MM.1S (cell line): ENCODE measurements around the gene LGALS9.

Experiments used
- DNase-seq: peaks from one replicate; pipeline ENCODE4 v3.0.0-alpha.2; 2015
- H2AFZ ChIP-seq: fragments of 300-600 bp; sonication (generic); 2 replicates; pipeline ENCODE4 v1.6.0; 2016; ENCODE audit warnings: antibody characterized with exemption, low read length
- H3F3A ChIP-seq: fragments of 300-600 bp; sonication (generic); 2 replicates; pipeline ENCODE4 v1.6.1; 2016; ENCODE audit warnings: mild to moderate bottlenecking, antibody characterized with exemption, low read length, moderate library complexity, mixed read lengths; ENCODE audit not compliant: insufficient read depth
- H3K27ac ChIP-seq: fragments of 300-600 bp; sonication (generic); 2 replicates; pipeline ENCODE4 v1.5.1; 2016; ENCODE audit warnings: mild to moderate bottlenecking, low read length
- H3K27me3 ChIP-seq: fragments of 300-600 bp; sonication (generic); replicated peaks from 2 replicates; pipeline ENCODE4 v1.6.0; 2016; ENCODE audit warnings: low read length; ENCODE audit not compliant: insufficient read depth
- H3K36me3 ChIP-seq: fragments of 300-600 bp; sonication (generic); replicated peaks from 2 replicates; pipeline ENCODE4 v1.6.1; 2016; ENCODE audit warnings: mild to moderate bottlenecking, low read length, mixed read lengths; ENCODE audit not compliant: insufficient read depth
- H3K4me1 ChIP-seq: fragments of 300-600 bp; sonication (generic); 2 replicates; pipeline ENCODE4 v1.6.1; 2016; ENCODE audit warnings: low read length, mixed read lengths
- H3K4me2 ChIP-seq: fragments of 300-600 bp; sonication (generic); 2 replicates; pipeline ENCODE4 v1.6.0; 2016; ENCODE audit warnings: low read depth, low read length
- H3K4me3 ChIP-seq: fragments of 300-600 bp; sonication (generic); 2 replicates; pipeline ENCODE4 v1.5.1; 2016; ENCODE audit warnings: low read length, mixed read lengths
- H3K79me2 ChIP-seq: fragments of 300-600 bp; sonication (generic); 2 replicates; pipeline ENCODE4 v1.6.1; 2016; ENCODE audit warnings: mixed run types, low read length, mixed read lengths
- H3K9ac ChIP-seq: fragments of 300-600 bp; sonication (generic); 2 replicates; pipeline ENCODE4 v1.6.1; 2016; ENCODE audit warnings: low read length, mixed read lengths
- H3K9me2 ChIP-seq: fragments of 300-600 bp; sonication (generic); replicated peaks from 2 replicates; pipeline ENCODE4 v1.6.1; 2016; ENCODE audit warnings: mild to moderate bottlenecking, low read length, mixed read lengths; ENCODE audit not compliant: insufficient read depth
- H3K9me3 ChIP-seq: fragments of 300-600 bp; sonication (generic); replicated peaks from 2 replicates; pipeline ENCODE4 v1.6.1; 2016; ENCODE audit warnings: mild to moderate bottlenecking, low read length, mixed read lengths; ENCODE audit not compliant: insufficient read depth
- H4K20me1 ChIP-seq: fragments of 300-600 bp; sonication (generic); 2 replicates; pipeline ENCODE4 v1.6.1; 2016; ENCODE audit warnings: mild to moderate bottlenecking, low read length, moderate library complexity, mixed read lengths; ENCODE audit not compliant: insufficient read depth
- EZH2 ChIP-seq: fragments of 300-600 bp; sonication (generic); optimal IDR thresholded peaks from 2 replicates; pipeline ENCODE3; 2017; ENCODE audit warnings: low read depth, mild to moderate bottlenecking, antibody characterized with exemption, low read length, mixed read lengths
- EZH2phosphoT487 ChIP-seq: fragments of 300-600 bp; sonication (generic); IDR thresholded peaks from 2 replicates; pipeline ENCODE4 v1.6.1; 2018; ENCODE audit warnings: antibody characterized with exemption, low read length
- TF ChIP-seq, protein P1 (sequence below): fragments of 300-600 bp; sonication (generic); IDR thresholded peaks from 2 replicates; pipeline ENCODE4 v1.5.1; 2016; ENCODE audit warnings: antibody characterized with exemption, low read length, mixed read lengths

LGALS9 gene

DNA sequence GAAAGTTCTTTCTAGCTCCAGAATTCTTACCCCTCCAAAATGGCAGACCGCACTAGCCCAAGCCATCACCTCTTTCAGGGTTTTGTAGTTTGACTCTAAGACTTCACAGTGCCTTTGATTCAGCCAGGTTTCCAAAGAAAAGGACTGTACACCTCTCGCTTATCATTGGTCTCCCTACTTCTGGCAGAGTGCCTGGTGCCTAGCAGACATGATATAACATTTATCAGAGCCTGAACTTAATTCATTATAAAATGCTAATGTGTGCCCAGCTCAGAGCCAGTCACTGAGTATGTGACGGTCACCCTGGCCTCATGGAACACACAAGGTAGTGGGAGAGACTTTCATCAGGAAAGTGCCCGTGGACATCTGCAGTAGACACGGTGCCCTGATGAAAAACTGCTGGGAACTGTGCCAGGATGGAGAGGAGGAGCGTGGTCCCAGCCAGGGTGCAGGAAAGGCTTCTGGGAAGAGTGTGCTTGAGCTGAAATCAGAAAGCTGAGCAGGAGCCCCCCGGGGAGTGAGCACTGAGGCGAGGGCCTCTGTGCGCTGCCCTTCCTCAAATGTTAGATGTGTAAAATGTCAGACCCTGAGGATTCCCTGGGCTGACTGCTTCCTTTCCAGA is 34.3 kb upstream of the LGALS9 start:
- H3K4me3 ChIP-seq, result no peak overlapping the region
- no peaks in the 10 kb centered on the region for H3F3A ChIP-seq
- no peaks in the 10 kb centered on the region for H3K4me1 ChIP-seq
- no peaks in the 10 kb centered on the region for H3K79me2 ChIP-seq
- no peak overlapping the region for H3K9ac ChIP-seq
- H2AFZ ChIP-seq, result no peak overlapping the region
- DNase-seq, result no peak
- no peaks in the 10 kb centered on the region for H3K27me3 ChIP-seq
- H3K9me3 ChIP-seq, result no peaks in the 10 kb centered on the region
- TF ChIP-seq, protein P1, sequence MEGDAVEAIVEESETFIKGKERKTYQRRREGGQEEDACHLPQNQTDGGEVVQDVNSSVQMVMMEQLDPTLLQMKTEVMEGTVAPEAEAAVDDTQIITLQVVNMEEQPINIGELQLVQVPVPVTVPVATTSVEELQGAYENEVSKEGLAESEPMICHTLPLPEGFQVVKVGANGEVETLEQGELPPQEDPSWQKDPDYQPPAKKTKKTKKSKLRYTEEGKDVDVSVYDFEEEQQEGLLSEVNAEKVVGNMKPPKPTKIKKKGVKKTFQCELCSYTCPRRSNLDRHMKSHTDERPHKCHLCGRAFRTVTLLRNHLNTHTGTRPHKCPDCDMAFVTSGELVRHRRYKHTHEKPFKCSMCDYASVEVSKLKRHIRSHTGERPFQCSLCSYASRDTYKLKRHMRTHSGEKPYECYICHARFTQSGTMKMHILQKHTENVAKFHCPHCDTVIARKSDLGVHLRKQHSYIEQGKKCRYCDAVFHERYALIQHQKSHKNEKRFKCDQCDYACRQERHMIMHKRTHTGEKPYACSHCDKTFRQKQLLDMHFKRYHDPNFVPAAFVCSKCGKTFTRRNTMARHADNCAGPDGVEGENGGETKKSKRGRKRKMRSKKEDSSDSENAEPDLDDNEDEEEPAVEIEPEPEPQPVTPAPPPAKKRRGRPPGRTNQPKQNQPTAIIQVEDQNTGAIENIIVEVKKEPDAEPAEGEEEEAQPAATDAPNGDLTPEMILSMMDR, result no peak
- TF ChIP-seq EZH2phosphoT487 (no peak), EZH2 (no peak)
- H4K20me1 ChIP-seq, result no peaks in the 10 kb centered on the region
- H3K36me3 ChIP-seq, result no peaks in the 10 kb centered on the region
- H3K27ac ChIP-seq, result no peak overlapping the region
- H3K9me2 ChIP-seq, result no peaks in the 10 kb centered on the region
- H3K4me2 ChIP-seq, result no peak overlapping the region

DNA sequence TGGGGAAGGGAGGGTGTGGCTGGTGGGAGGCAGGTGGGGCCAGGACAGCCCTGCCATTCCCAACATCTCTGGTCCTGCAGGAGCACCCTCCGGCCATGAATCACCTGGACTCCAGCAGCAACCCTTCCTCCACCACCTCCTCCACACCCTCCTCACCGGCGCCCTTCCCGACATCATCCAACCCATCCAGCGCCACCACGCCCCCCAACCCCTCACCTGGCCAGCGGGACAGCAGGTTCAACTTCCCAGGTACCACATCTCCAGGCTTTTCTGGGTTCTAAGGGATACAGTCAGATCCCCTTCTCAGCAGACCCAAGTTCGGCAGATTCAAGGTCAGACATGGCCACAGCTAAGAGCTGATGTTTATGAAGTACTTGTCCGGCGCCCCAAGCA is 33.8 kb upstream of the LGALS9 start:
- Histone ChIP-seq H3K36me3 (no peaks in the 10 kb centered on the region), H3K27me3 (no peaks in the 10 kb centered on the region), H3K4me2 (no peak overlapping the region), H3K4me1 (no peaks in the 10 kb centered on the region), H3F3A (no peaks in the 10 kb centered on the region), H3K4me3 (no peak overlapping the region), H3K9me2 (no peaks in the 10 kb centered on the region), H4K20me1 (no peaks in the 10 kb centered on the region), H3K79me2 (no peaks in the 10 kb centered on the region), H3K27ac (no peak overlapping the region), H2AFZ (no peak overlapping the region), H3K9me3 (no peaks in the 10 kb centered on the region), H3K9ac (no peak overlapping the region)
- TF ChIP-seq, protein P1, result no peak
- TF ChIP-seq EZH2 (no peak), EZH2phosphoT487 (no peak)
- no peak for DNase-seq

DNA sequence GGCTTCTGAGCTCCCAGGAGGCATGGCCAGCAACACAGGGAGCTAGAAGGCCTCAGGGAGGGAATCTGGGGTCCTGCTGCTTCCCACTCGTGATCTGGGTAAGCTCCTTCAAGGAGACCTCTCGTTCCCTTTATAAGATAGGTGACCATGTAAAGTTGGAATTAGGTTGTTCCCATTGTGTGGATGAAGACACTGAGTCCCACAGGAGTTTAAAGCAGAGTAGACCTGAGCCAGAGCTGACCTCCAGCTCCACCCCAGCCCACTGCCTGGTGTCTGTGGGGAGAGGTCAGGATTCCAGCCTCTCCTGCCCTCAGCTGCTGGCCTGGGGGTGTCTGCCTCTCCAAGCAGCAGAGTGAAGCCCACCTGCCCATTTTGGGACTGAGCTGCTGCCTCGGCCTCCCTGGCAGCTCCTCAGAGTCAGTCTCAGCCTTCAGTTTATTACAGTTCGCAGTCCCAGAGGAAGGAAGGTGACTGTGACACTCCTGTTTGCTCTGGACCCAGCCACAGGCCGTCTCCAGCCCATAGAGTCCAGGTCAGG is 33.1 kb upstream of the LGALS9 start:
- no peak for DNase-seq
- Histone ChIP-seq H3K36me3 (no peaks in the 10 kb centered on the region), H3K9me3 (no peaks in the 10 kb centered on the region), H3K27me3 (no peaks in the 10 kb centered on the region), H3K79me2 (no peaks in the 10 kb centered on the region), H4K20me1 (no peaks in the 10 kb centered on the region), H2AFZ (no peak overlapping the region), H3F3A (no peaks in the 10 kb centered on the region), H3K4me2 (no peak overlapping the region), H3K4me3 (no peak overlapping the region), H3K27ac (no peak overlapping the region), H3K9me2 (no peaks in the 10 kb centered on the region), H3K9ac (no peak overlapping the region), H3K4me1 (no peaks in the 10 kb centered on the region)
- TF ChIP-seq EZH2 (no peak), EZH2phosphoT487 (no peak)
- TF ChIP-seq, protein P1, result no peak
